Mammary epithelial cell (primary cell): ENCODE results near the gene PLA2G4E.
A peak's percentile ranks its signal among the peaks of the same experiment; 100 is the strongest.

ENCODE experiments used
- EZH2 ChIP-seq: IDR thresholded peaks from 2 replicates; pipeline ENCODE4 v1.6.1; 2012; ENCODE audit warnings: low read length, inconsistent platforms, borderline replicate concordance
- TF ChIP-seq, protein P1 (sequence below), 2 donors: IDR thresholded peaks in 1 of 2; conservative IDR thresholded peaks in 1 of 2; 2 replicates each; pipeline ENCODE4 v1.5.1; 2011 to 2012; ENCODE audit warnings: inconsistent platforms in 2 of 2, low read length in 2 of 2, mild to moderate bottlenecking in 2 of 2, control low read depth in 1 of 2, low read depth in 1 of 2; ENCODE audit not compliant: insufficient read depth in 1 of 2; ENCODE audit errors: extremely low read depth in 1 of 2

DNA sequence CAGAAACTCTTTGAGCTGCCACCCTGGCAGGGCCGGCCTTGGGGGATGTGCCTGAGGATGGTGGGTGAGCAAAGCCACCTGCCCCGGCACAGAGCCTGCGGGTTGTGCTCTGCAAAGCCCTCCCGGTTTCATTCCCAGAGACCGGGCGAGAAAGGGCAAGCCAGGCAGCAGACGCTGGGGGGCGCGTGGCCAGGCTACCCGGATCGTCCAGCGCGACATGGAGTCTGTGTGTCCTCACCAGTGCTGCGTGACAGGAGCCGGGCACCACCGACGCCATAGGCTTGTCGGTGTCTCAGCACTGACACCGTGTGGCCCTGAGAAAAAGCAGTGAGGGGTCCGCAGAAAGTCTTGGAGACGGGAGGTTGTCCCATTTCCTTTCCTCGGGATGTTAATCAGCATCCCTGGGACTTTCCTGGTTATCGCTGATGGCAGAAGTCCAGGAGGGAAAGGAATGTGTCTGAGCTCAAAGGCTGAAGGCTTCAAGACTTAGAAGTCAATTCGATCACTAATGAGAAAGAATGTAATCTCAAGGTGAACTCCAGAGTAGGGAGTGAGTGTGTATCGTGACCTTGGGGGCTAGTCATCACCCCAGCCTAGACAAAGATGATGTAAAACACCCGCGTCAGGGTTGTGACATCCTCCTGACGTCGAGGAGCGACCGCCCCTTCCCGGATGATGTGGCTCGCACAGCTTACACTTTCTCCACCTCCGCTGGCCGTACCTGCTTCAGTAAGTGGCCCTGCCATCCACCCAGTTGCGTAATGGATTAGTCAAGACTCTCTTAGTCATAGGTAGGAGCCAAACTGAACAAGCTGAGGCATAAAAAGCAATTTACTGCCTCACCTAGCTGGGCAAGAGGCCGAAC is 36.3 kb upstream of the PLA2G4E start:
- TF ChIP-seq, protein P1, sequence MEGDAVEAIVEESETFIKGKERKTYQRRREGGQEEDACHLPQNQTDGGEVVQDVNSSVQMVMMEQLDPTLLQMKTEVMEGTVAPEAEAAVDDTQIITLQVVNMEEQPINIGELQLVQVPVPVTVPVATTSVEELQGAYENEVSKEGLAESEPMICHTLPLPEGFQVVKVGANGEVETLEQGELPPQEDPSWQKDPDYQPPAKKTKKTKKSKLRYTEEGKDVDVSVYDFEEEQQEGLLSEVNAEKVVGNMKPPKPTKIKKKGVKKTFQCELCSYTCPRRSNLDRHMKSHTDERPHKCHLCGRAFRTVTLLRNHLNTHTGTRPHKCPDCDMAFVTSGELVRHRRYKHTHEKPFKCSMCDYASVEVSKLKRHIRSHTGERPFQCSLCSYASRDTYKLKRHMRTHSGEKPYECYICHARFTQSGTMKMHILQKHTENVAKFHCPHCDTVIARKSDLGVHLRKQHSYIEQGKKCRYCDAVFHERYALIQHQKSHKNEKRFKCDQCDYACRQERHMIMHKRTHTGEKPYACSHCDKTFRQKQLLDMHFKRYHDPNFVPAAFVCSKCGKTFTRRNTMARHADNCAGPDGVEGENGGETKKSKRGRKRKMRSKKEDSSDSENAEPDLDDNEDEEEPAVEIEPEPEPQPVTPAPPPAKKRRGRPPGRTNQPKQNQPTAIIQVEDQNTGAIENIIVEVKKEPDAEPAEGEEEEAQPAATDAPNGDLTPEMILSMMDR (conservative IDR thresholded peaks at IDR 0.05 in 1 of 2, IDR thresholded peaks at IDR 0.05 in 1 of 2; ENCODE audit: extremely low read depth in 1 of 2, insufficient read depth in 1 of 2, low read depth in 1 of 2, low read length in 2 of 2), result peak; percentile 43 to 77
- TF ChIP-seq EZH2, result no peak
